GM18511 (cell line): ENCODE data around the gene CPNE8.

Experiments used
- ATAC-seq: cut with Tn5 transposase; IDR thresholded peaks from one replicate; pipeline ENCODE4 v1.9.1; 2021; ENCODE audit warnings: mild to moderate bottlenecking, moderate library complexity; ENCODE audit not compliant: unreplicated experiment

Gene CPNE8

GRCh38 chr12:38653650-38654049 is 251.7 kb downstream of the CPNE8 start:
- no peak for ATAC-seq

- no peak for ATAC-seq
These were observed 256.6 kb downstream of the CPNE8 start for GRCh38 chr12:38648813-38649212.

- no peak for ATAC-seq
These were observed 259.2 kb downstream of the CPNE8 start for GRCh38 chr12:38646146-38646545.

DNA sequence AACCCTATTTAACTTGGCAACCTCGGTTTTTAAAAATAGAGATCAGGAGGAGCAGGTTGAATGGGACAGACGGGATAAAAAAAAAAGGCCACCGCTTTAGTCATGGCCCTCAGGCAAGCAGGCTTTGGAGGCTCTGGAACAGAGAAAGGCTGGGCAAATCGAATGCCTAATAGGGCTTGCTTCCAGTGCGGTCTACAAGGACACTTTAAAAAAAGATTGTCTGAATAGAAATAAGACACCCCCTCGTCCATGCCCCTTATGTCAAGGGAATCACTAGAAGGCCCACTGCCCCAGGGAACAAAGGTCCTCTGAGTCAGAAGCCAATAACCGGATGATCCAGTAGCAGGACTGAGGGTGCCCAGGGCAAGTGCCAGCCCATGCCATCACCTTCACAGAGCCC is 265.8 kb downstream of the CPNE8 start:
- no peak for ATAC-seq

DNA sequence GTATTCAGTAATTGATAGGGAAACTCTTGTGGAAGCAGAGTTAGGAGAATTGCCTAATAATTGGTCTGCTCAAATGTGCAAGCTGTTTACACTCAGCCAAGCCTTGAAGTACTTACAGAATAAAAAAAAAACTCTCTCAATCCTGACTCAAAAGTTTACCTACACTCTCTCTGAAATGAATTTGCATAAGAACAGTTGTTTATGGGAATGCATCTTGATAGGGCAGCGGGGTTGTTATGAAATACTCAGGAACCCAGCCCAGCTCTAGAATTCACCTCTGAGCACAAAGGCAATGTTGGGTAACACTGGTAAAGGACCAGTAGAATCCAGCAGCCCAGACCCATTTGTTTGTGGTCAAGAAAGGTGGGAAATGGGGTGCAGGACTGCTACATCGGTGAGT is 267.0 kb downstream of the CPNE8 start:
- no peak for ATAC-seq

DNA sequence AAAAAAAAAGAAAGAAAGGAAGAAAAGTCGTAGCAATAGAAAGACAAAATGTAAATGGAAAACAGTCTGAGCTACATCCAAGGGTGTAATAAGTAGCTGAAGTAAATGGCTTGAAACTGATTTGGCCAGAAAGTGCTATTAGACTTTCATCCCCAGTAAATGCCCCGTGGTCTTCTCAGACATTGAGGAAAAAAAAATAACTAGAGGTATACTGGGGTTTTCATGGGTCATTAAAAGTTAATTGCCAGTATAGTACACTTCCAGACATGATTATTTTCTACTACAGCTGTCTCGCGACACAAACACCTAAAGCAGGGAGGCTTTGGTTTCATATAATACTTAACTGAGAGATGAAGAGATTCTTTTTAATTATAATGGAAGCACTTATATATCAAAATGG is 271.9 kb downstream of the CPNE8 start:
- no peak for ATAC-seq

GRCh38 chr12:38629064-38629463 is 276.3 kb downstream of the CPNE8 start:
- no peak for ATAC-seq

GRCh38 chr12:38628288-38628687 is 277.1 kb downstream of the CPNE8 start:
- no peak for ATAC-seq

GRCh38 chr12:38625306-38625705 is 280.1 kb downstream of the CPNE8 start:
- ATAC-seq = no peak

GRCh38 chr12:38614171-38614570 is 291.2 kb downstream of the CPNE8 start:
- no peak for ATAC-seq

GRCh38 chr12:38610808-38611350 is 294.5 kb downstream of the CPNE8 start:
- ATAC-seq = peak; percentile 63

- ATAC-seq = no peak
These were observed 298.1 kb downstream of the CPNE8 start for GRCh38 chr12:38607295-38607694.
